Measurements from ENCODE around the gene GPRIN3.

DNA sequence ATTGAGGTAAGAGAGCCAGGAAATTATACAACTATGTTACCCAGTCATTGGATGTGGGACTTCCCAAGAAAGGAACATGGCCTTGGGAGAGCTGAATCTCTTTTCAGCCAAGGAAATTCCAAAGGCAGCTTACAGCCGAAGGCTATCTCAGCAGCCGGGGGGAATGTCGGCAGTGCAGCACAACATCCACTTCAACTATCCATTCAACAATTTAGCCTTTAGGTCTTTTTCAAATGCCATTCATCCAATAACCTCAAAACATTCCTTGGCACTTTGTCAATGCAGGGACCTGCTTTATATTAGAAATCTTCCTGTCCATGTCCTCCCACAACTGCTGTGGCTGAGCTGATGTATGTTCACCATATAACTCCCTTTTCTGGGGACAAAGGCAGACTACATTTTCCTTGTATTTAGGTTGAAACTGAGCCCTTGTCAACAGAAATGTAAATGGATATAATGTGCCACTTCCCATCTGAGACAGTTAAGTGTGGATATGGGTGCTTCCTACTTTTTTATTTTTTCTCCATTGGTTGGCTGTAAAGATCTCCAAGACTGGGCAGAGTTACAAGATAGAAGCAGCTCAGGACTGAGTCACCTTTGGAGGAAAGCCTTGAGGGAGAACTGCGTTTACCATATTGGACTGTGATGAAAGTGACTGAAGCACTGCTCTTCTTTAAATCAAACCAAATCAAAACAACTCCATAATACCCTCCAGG is 94.8 kb downstream of the GPRIN3 start:
- TF ChIP-seq, protein P1, sequence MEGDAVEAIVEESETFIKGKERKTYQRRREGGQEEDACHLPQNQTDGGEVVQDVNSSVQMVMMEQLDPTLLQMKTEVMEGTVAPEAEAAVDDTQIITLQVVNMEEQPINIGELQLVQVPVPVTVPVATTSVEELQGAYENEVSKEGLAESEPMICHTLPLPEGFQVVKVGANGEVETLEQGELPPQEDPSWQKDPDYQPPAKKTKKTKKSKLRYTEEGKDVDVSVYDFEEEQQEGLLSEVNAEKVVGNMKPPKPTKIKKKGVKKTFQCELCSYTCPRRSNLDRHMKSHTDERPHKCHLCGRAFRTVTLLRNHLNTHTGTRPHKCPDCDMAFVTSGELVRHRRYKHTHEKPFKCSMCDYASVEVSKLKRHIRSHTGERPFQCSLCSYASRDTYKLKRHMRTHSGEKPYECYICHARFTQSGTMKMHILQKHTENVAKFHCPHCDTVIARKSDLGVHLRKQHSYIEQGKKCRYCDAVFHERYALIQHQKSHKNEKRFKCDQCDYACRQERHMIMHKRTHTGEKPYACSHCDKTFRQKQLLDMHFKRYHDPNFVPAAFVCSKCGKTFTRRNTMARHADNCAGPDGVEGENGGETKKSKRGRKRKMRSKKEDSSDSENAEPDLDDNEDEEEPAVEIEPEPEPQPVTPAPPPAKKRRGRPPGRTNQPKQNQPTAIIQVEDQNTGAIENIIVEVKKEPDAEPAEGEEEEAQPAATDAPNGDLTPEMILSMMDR (IDR thresholded peaks at IDR 0.05) = no peak
- TF ChIP-seq EZH2 (IDR thresholded peaks at IDR 0.05; ENCODE audit: borderline replicate concordance, insufficient read depth, low read depth, low read length, poor library complexity, severe bottlenecking) = no peak
